Measurements from ENCODE around the gene IFT43.

GRCh38 chr14:76088326-76088725 lies 102.8 kb downstream of the IFT43 start:
- TF ChIP-seq EP300 (IDR thresholded peaks at IDR 0.05; ENCODE audit: low read depth) (no peak), CTCF (IDR thresholded peaks at IDR 0.05) (no peak), POLR2AphosphoS5 (IDR thresholded peaks at IDR 0.05) (no peak)

All from transverse colon (tissue), 4 donors.